Uterus (tissue), 4 donors: ENCODE measurements around the gene MYOG. TPM values are rescaled to one million over a fixed set of nuclear protein-coding genes. Genes with fewer than 3 reads are reported as not detected.

Experiments used
- DNase-seq, 2 donors: peaks; one replicate each; pipeline ENCODE4 v3.0.0-alpha.2; 2019 to 2020
- H3K27ac ChIP-seq, 2 donors: fragments of 200-600 bp; sonication (generic); 1 replicate in 1 of 2; 2 replicates in 1 of 2; pipeline ENCODE4 v1.5.1; 2016 to 2018
- H3K27me3 ChIP-seq, 2 donors: fragments of 200-600 bp; sonication (generic); one replicate each; pipeline ENCODE4 v1.5.1; 2018 to 2019; ENCODE audit warnings: control low read depth in 1 of 2
- H3K36me3 ChIP-seq, 2 donors: fragments of 200-600 bp; sonication (generic); one replicate each; pipeline ENCODE4 v1.5.1; 2019; ENCODE audit warnings: control low read depth in 1 of 2
- H3K4me1 ChIP-seq, 2 donors: fragments of 200-600 bp; sonication (generic); one replicate each; pipeline ENCODE4 v1.5.1; 2018 to 2019; ENCODE audit warnings: control low read depth in 1 of 2
- H3K4me3 ChIP-seq, 2 donors: fragments of 200-600 bp; sonication (generic); 1 replicate in 1 of 2; 2 replicates in 1 of 2; pipeline ENCODE4 v1.5.1; 2018 to 2019; ENCODE audit warnings: mild to moderate bottlenecking in 1 of 2
- H3K9me3 ChIP-seq, 2 donors: fragments of 200-600 bp; sonication (generic); one replicate each; pipeline ENCODE4 v1.5.1; 2019; ENCODE audit warnings: control low read depth in 1 of 2
- POLR2A ChIP-seq, 2 donors: fragments of 450-650 bp; IDR thresholded peaks; one replicate each; pipeline ENCODE4 v1.6.1; 2016; ENCODE audit warnings: antibody characterized with exemption in 2 of 2, mild to moderate bottlenecking in 1 of 2, moderate library complexity in 1 of 2
- intact Hi-C: fragments of 100-400 bp; cut with DNase I; formaldehyde crosslinking; loops from one replicate; pipeline ENCODE4 v1.15.1; 2023; ENCODE audit warnings: low total_unique reads
- total RNA-seq, 4 donors: library from RNA; depleted of rRNA in 3 of 4; stranded (reverse); fragments of >200 nt in 3 of 4; gene quantifications; one replicate each; pipeline versions ENCODE4 v1.1.0 to v1.2.4, GENCODE V29; 2014 to 2023
- TF ChIP-seq, protein P1 (sequence below), 4 experiments: fragments of 200-600 bp in 2 of 4; fragments of 450-650 bp in 2 of 4; sonication (generic) in 2 of 4; IDR thresholded peaks; one replicate each; pipeline ENCODE4 v1.5.1; 2016 to 2019; ENCODE audit warnings: antibody characterized with exemption in 4 of 4, mild to moderate bottlenecking in 2 of 4, moderate library complexity in 1 of 4
- donor health status: DM: yes; HTN: yes; CAD: no.

Gene MYOG
- total RNA-seq, 4 donors from 2014 or later: not detected

DNA sequence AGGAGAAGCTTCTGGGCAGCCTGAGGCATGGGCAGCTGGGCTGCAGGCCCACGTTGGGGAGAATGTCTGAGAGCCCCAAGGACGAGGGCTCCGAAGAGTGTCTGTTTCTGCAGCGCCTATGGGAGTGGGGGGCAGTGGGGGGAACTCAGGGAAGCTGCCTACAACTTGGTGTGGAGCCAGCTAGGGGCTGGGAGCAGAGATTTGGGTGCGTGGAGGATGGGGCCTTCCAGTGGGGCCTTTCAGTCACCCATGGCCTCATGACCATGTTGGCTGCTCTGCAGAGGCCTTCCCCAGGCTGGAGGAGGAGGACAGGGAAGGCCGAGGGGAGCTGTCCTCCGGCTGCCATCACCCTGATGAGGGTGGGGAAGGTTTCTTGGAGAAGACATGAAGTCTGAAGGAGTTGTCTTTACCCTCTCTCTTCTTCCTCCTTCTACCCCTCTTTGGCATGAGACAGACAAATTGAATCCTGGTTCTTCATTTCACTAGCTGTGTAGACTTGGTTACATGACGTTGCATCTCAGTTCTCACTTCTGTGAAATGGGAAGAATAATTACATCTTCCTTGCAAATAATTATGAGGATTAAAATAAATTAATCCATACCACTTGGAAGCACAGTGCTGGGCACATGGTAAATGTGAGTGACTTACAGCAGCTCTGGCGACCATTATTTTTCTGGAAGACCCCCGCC is 51.2 kb downstream of the MYOG start:
- DNase-seq: no peak
- Histone ChIP-seq H3K27me3 (no peaks in the 10 kb centered on the region), H3K4me3 (no peak overlapping the region), H3K9me3 (no peaks in the 10 kb centered on the region), H3K4me1 (no peaks in the 10 kb centered on the region), H3K27ac (no peak overlapping the region), H3K36me3 (no peaks in the 10 kb centered on the region)
- TF ChIP-seq POLR2A (IDR thresholded peaks at IDR 0.05): no peak
- TF ChIP-seq, protein P1, sequence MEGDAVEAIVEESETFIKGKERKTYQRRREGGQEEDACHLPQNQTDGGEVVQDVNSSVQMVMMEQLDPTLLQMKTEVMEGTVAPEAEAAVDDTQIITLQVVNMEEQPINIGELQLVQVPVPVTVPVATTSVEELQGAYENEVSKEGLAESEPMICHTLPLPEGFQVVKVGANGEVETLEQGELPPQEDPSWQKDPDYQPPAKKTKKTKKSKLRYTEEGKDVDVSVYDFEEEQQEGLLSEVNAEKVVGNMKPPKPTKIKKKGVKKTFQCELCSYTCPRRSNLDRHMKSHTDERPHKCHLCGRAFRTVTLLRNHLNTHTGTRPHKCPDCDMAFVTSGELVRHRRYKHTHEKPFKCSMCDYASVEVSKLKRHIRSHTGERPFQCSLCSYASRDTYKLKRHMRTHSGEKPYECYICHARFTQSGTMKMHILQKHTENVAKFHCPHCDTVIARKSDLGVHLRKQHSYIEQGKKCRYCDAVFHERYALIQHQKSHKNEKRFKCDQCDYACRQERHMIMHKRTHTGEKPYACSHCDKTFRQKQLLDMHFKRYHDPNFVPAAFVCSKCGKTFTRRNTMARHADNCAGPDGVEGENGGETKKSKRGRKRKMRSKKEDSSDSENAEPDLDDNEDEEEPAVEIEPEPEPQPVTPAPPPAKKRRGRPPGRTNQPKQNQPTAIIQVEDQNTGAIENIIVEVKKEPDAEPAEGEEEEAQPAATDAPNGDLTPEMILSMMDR (IDR thresholded peaks at IDR 0.05): no peak
- intact Hi-C loops: no loop called here

DNA sequence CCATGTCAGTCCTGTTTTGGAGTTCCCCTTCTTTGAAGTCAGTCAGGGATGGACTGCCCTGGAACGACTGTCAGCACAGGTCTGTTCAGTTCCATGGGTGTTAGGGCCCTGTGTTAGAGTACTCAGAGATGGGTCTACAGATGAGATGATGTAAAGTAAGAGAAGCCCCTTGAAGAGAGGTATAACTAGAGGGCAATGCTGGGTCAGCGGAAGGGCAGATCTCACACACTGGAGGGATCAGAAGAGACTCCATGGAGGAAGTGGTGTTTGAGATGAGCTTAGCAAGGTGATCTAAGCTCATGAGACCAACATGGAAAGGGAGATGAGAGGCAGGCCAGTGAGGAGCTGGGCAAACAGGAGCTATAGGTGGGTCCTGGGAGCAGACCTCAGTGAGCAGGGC is 51.9 kb downstream of the MYOG start:
- H3K36me3 ChIP-seq: no peaks in the 10 kb centered on the region
- DNase-seq: no peak
- H3K4me3 ChIP-seq: no peak overlapping the region
- TF ChIP-seq, protein P1 (IDR thresholded peaks at IDR 0.05): no peak
- TF ChIP-seq POLR2A (IDR thresholded peaks at IDR 0.05): no peak
- H3K27ac ChIP-seq: no peak overlapping the region
- H3K4me1 ChIP-seq: no peaks in the 10 kb centered on the region
- intact Hi-C loops: no loop called here
- no peaks in the 10 kb centered on the region for H3K27me3 ChIP-seq
- no peaks in the 10 kb centered on the region for H3K9me3 ChIP-seq

DNA sequence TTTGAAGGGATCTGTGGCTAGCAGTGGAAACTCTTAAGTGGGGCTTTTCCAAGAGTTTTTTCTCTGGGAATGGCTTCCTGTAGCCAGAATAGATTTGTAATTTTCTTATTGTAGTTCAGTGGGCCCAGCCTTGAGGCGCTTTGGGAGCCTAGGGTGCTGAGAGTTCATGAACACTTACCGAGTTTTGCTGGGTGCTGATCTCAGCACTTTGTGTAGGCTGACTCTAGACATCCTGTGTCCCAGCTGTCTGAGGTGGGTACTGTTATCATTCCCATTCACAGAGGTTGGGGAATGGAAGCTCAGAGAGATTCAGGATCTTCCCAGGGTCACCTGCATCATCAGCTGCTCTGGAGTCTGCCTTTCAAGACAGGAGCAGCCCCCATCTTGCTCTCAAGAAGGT is 52.5 kb downstream of the MYOG start:
- H3K4me3 ChIP-seq: no peak overlapping the region
- no peaks in the 10 kb centered on the region for H3K4me1 ChIP-seq
- H3K36me3 ChIP-seq: no peaks in the 10 kb centered on the region
- no peak for TF ChIP-seq POLR2A (IDR thresholded peaks at IDR 0.05)
- TF ChIP-seq, protein P1 (IDR thresholded peaks at IDR 0.05): no peak
- intact Hi-C loops: no loop called here
- no peaks in the 10 kb centered on the region for H3K27me3 ChIP-seq
- no peak for DNase-seq
- no peak overlapping the region for H3K27ac ChIP-seq
- H3K9me3 ChIP-seq: no peaks in the 10 kb centered on the region

Other genes with a start within 250 kb of the MYOG start
- 1 to 10 TPM; 3.8 to 7.6 (median 6.0) TPM for gene RABIF, start 196.9 kb downstream of the MYOG start, total RNA-seq
- gene KLHL12, start 158.8 kb downstream of the MYOG start, total RNA-seq: 10 to 100 TPM in 3 of 4 donors, 1 to 10 TPM in 1; 6.4 to 34.1 (median 20.4) TPM
- 10 to 100 TPM; 38.7 to 53.8 (median 47.9) TPM for gene ADIPOR1, start 127.7 kb downstream of the MYOG start, total RNA-seq
- 100 to 1,000 TPM in 1 of 4 donors, 10 to 100 TPM in 3; 25.6 to 110 (median 45.8) TPM for gene CYB5R1, start 118.8 kb downstream of the MYOG start, total RNA-seq
- gene TMEM183A, start 78.6 kb downstream of the MYOG start, total RNA-seq: 100 to 1,000 TPM in 1 of 4 donors, 10 to 100 TPM in 3; 25.9 to 109 (median 68.1) TPM
- gene PPFIA4, start 59.5 kb downstream of the MYOG start, total RNA-seq: 1 to 10 TPM in 2 of 4 donors, under 1 TPM in 1, not detected in 1; 0.26 to 7.6 (median 6.5) TPM
- gene ADORA1, start 41.7 kb upstream of the MYOG start, total RNA-seq: 1 to 10 TPM in 2 of 4 donors, not detected in 2; 3.0 TPM
- under 1 TPM in 1 of 4 donors, not detected in 3; 0.64 TPM for gene MYBPH, start 89.8 kb upstream of the MYOG start, total RNA-seq
- 10 to 100 TPM in 2 of 4 donors, 1 to 10 TPM in 1, not detected in 1; 6.2 to 28.2 (median 21.2) TPM for gene CHI3L1, start 100.7 kb upstream of the MYOG start, total RNA-seq
- under 1 TPM in 2 of 4 donors, not detected in 2; 0.07 to 0.77 TPM for gene CHIT1, start 143.7 kb upstream of the MYOG start, total RNA-seq
- 10 to 100 TPM; 14.6 to 95.9 (median 56.5) TPM for gene BTG2, start 219.5 kb upstream of the MYOG start, total RNA-seq